ENCODE measurements around the gene TTLL11.

DNA sequence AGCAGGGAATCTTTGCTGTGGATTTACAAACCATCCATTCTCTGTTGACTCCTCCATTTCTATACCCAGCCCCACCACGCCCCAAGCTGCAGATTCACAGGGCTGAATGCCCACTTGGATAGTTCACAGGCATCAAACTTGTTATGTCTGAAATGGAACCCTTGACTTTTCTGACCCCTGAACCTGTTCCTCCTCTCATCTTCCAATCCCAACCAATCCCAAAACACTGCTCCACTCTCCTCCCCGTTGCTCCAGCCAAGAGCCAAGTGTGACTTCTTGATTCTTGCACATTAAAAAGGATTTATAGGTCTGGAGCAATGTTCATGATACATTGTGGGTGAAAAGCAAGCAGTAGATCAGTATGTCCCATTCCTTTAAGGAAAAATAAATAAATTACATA lies 296.0 kb downstream of the TTLL11 start:
- TF ChIP-seq, protein P1, sequence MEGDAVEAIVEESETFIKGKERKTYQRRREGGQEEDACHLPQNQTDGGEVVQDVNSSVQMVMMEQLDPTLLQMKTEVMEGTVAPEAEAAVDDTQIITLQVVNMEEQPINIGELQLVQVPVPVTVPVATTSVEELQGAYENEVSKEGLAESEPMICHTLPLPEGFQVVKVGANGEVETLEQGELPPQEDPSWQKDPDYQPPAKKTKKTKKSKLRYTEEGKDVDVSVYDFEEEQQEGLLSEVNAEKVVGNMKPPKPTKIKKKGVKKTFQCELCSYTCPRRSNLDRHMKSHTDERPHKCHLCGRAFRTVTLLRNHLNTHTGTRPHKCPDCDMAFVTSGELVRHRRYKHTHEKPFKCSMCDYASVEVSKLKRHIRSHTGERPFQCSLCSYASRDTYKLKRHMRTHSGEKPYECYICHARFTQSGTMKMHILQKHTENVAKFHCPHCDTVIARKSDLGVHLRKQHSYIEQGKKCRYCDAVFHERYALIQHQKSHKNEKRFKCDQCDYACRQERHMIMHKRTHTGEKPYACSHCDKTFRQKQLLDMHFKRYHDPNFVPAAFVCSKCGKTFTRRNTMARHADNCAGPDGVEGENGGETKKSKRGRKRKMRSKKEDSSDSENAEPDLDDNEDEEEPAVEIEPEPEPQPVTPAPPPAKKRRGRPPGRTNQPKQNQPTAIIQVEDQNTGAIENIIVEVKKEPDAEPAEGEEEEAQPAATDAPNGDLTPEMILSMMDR (IDR thresholded peaks at IDR 0.05 in 4 of 5, conservative IDR thresholded peaks at IDR 0.05 in 1 of 5): no peak
- TF ChIP-seq POLR2A (IDR thresholded peaks at IDR 0.05): no peak
